ENCODE results near the gene FRYL. TPM values are rescaled to one million over a fixed set of nuclear protein-coding genes. Genes with fewer than 3 reads are reported as not detected.

The FRYL gene
- total and polyA plus RNA-seq, 2 of the 8 experiments (the other 6 are each of a cell fraction or from before 2014, with no cell fraction given): 8.0 to 36.5 TPM

GRCh38 chr4:48673537-48673936 is 106.5 kb downstream of the FRYL start:
- ChIA-PET CTCF (ENCODE audit: partially characterized antibody) (no interaction called here), POLR2A (ENCODE audit: partially characterized antibody) (no interaction called here)
- H4K5ac ChIP-seq (ENCODE audit: insufficient read length, low read depth, low read length): no peak overlapping the region
- H3K4me2 ChIP-seq (ENCODE audit: insufficient read depth in 1 of 2, low read depth in 2 of 2, low read length in 2 of 2): no peak overlapping the region
- H2AK5ac ChIP-seq (ENCODE audit: low read depth, low read length): no peak overlapping the region
- no peak overlapping the region for H3K23ac ChIP-seq (ENCODE audit: insufficient read length)
- H3K27ac ChIP-seq (ENCODE audit: low read depth, low read length): no peak overlapping the region
- H3K18ac ChIP-seq (ENCODE audit: extremely low read depth, low read length): no peak overlapping the region
- no peak overlapping the region for H2BK12ac ChIP-seq (ENCODE audit: low read depth, low read length)
- no peaks in the 10 kb centered on the region for H4K20me1 ChIP-seq (replicated peaks in 1 of 2; ENCODE audit: control insufficient read depth in 1 of 2, insufficient read depth in 2 of 2, low read length in 2 of 2)
- DNase-seq (ENCODE audit: low read depth in 1 of 2, low spot score in 2 of 2): no peak
- no peak overlapping the region for H4K8ac ChIP-seq (ENCODE audit: extremely low read depth, insufficient read depth, low read length)
- H2AFZ ChIP-seq (ENCODE audit: low read length): no peak overlapping the region
- no peak overlapping the region for H2BK5ac ChIP-seq (ENCODE audit: low read depth, low read length)
- H3K4ac ChIP-seq (replicated peaks; ENCODE audit: insufficient read length, low read depth, low read length): no peak overlapping the region
- no peaks in the 10 kb centered on the region for H3K4me1 ChIP-seq (replicated peaks in 1 of 4; ENCODE audit: control insufficient read depth in 3 of 4, insufficient read depth in 4 of 4, low read length in 3 of 4)
- H2BK120ac ChIP-seq (replicated peaks; ENCODE audit: low read depth, low read length): no peak overlapping the region
- H2BK20ac ChIP-seq (ENCODE audit: low read length): no peak overlapping the region
- H4K91ac ChIP-seq (replicated peaks; ENCODE audit: insufficient read length, low read length): no peak overlapping the region
- H3K56ac ChIP-seq (replicated peaks; ENCODE audit: insufficient read length, low read depth, low read length): no peak overlapping the region
- WGBS, 2 experiments (ENCODE audit: extremely low coverage in 1 of 2, insufficient coverage in 1 of 2, insufficient read length in 1 of 2, insufficient replicate concordance in 2 of 2, low coverage in 1 of 2, low lambda C conversion rate in 2 of 2, missing lambda C conversion rate in 1 of 2): 84% methylated on average over 3 of the region's 3 CpGs; no CpG with 5 or more reads in 1 of the 2 experiments
- H3K79me1 ChIP-seq (ENCODE audit: low read depth, low read length): no peaks in the 10 kb centered on the region; the same call in 1 of the 2 replicates
- H3K14ac ChIP-seq (ENCODE audit: insufficient read length): no peak overlapping the region
- peaks cover 0 to 11% of the 10 kb centered on the region in 2 experiments; a peak in 2 of 4 replicates for H3K79me2 ChIP-seq (ENCODE audit: control insufficient read depth in 1 of 2, insufficient read depth in 2 of 2, low read length in 2 of 2)
- H3K23me2 ChIP-seq (ENCODE audit: low read depth, low read length): no peaks in the 10 kb centered on the region
- FAIRE-seq: no peak
- H3K36me3 ChIP-seq (ENCODE audit: control insufficient read depth in 2 of 4, insufficient read depth in 4 of 4, low read length in 3 of 4): no peaks in the 10 kb centered on the region
- no peaks in the 10 kb centered on the region; a peak in 1 of 4 replicates for H3K9me3 ChIP-seq (ENCODE audit: insufficient read depth in 2 of 2, low read depth in 1 of 2, low read length in 1 of 2)
- H3K9ac ChIP-seq (replicated peaks in 1 of 4; ENCODE audit: extremely low read depth in 1 of 4, low read depth in 3 of 4, low read length in 3 of 4): no peak overlapping the region
- no peak overlapping the region for H2BK15ac ChIP-seq (ENCODE audit: low read length)
- no peak overlapping the region for H3K4me3 ChIP-seq (ENCODE audit: extremely low read depth in 1 of 4, insufficient read depth in 2 of 4, low read depth in 3 of 4, low read length in 4 of 4)
- H3K27me3 ChIP-seq (replicated peaks in 1 of 4; ENCODE audit: control insufficient read depth in 3 of 4, extremely low read depth in 1 of 4, insufficient read depth in 3 of 4, low read length in 3 of 4): no peaks in the 10 kb centered on the region
- TF ChIP-seq ATF3 (IDR thresholded peaks at IDR 0.05; ENCODE audit: insufficient read depth, low read depth, low read length): no peak
- no peak for TF ChIP-seq USF2 (IDR thresholded peaks at IDR 0.05; ENCODE audit: low read length)

Data from H1 (cell line).